ENCODE data around the gene SEMA3B. TPM values are rescaled to one million over a fixed set of nuclear protein-coding genes. Genes with fewer than 3 reads are reported as not detected.

Gene SEMA3B
- total RNA-seq, 6 donors from 2014 or later: 98.3 to 242 (median 122) TPM

- H3K4me1 ChIP-seq: peaks cover 60 to 73% (median 66%) of the 10 kb centered on the region in 4 donors
- H3K27ac ChIP-seq: peak overlapping the region; percentile 37 to 97 (median 84)
- peaks cover 13 to 47% (median 24%) of the 10 kb centered on the region in 4 donors for H3K36me3 ChIP-seq
- no peak overlapping the region for H3K4me3 ChIP-seq
- 31 to 52% methylated on average over 3 of the region's 3 CpGs for WGBS, 2 donors
- DNase-seq: peak in 1 of 2 donors; percentile 78
- H3K9me3 ChIP-seq: no peaks in the 10 kb centered on the region
- no peak for ATAC-seq (ENCODE audit: low FRiP score in 2 of 2)
- H3K27me3 ChIP-seq: no peaks in the 10 kb centered on the region
- TF ChIP-seq POLR2AphosphoS5 (IDR thresholded peaks at IDR 0.05): no peak
- no peak for TF ChIP-seq EP300 (IDR thresholded peaks at IDR 0.05)
- TF ChIP-seq, protein P1, sequence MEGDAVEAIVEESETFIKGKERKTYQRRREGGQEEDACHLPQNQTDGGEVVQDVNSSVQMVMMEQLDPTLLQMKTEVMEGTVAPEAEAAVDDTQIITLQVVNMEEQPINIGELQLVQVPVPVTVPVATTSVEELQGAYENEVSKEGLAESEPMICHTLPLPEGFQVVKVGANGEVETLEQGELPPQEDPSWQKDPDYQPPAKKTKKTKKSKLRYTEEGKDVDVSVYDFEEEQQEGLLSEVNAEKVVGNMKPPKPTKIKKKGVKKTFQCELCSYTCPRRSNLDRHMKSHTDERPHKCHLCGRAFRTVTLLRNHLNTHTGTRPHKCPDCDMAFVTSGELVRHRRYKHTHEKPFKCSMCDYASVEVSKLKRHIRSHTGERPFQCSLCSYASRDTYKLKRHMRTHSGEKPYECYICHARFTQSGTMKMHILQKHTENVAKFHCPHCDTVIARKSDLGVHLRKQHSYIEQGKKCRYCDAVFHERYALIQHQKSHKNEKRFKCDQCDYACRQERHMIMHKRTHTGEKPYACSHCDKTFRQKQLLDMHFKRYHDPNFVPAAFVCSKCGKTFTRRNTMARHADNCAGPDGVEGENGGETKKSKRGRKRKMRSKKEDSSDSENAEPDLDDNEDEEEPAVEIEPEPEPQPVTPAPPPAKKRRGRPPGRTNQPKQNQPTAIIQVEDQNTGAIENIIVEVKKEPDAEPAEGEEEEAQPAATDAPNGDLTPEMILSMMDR (IDR thresholded peaks at IDR 0.05): no peak
- TF ChIP-seq POLR2A (IDR thresholded peaks at IDR 0.05): no peak
Observed at GRCh38 chr3:50314342-50314741, 45.4 kb downstream of the SEMA3B start.

DNA sequence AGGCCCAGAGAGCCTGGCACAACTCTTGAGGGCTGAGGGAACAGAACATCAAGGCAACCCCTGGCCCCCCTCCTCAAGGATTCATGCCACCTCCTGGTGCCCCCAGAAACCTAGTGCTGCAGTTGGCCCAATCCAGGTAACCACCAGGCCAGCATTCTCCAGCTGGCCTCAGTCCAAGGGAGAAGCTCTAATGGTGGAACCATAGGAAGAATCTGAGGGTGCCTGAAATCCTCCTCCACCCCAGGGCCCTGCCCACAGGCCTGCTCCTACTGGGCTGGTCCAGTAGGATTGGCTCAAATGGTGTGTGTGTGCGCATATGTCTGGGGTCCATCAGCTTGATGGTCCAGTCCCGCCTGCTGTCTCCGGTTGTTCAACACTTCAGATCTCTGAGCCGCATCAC, 45.9 kb downstream of the SEMA3B start:
- Histone ChIP-seq H3K4me1 (peaks cover 63 to 73% (median 69%) of the 10 kb centered on the region in 4 donors), H3K36me3 (peaks cover 13 to 51% (median 29%) of the 10 kb centered on the region in 4 donors), H3K27me3 (no peaks in the 10 kb centered on the region), H3K9me3 (no peaks in the 10 kb centered on the region), H3K27ac (peak overlapping the region; percentile 37 to 97 (median 84)), H3K4me3 (no peak overlapping the region)
- TF ChIP-seq POLR2AphosphoS5 (IDR thresholded peaks at IDR 0.05): no peak
- TF ChIP-seq, protein P1 (IDR thresholded peaks at IDR 0.05): no peak
- TF ChIP-seq POLR2A (IDR thresholded peaks at IDR 0.05): no peak
- TF ChIP-seq EP300 (IDR thresholded peaks at IDR 0.05): no peak
- DNase-seq (no peak), ATAC-seq (ENCODE audit: low FRiP score in 2 of 2) (no peak)
- 92 to 97% methylated on average over 4 of the region's 4 CpGs for WGBS, 2 donors

DNA sequence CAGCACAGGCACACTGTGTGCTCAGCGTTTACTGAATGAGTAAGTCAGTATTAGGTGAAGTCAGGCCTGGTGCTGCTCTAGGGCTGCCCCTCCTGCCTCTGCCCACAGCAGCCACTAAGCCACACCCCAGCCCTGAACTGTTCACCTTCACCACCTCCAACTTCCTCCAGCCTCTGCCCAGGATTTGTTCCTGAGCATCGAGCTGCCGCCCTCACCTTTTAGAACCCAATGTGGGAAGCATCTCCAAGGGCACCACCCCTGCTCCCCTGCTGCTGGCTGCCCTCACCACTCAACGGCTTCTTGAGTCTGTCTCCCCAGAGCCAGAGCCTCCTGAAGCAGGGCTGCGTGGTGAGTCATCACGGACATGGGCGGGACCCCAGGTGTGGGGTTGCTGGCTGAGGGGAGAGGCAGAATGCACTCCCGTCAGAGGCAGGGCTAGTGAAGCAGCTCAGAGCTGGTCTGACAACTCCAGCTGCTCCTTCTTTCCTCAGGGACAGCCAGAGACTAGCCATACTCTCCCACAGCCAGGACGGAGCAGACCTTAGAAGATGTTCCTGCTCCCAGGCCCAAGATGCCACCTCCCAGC, 47.8 kb downstream of the SEMA3B start:
- Histone ChIP-seq H3K27ac (peak overlapping the region; percentile 94 to 97 (median 95)), H3K4me3 (peak overlapping the region in 3 of 4 donors; percentile 65 to 96 (median 79)), H3K9me3 (no peaks in the 10 kb centered on the region), H3K36me3 (peaks cover 13 to 69% (median 30%) of the 10 kb centered on the region in 4 donors), H3K4me1 (peaks cover 65 to 77% (median 75%) of the 10 kb centered on the region in 4 donors), H3K27me3 (no peaks in the 10 kb centered on the region)
- TF ChIP-seq, protein P1 (IDR thresholded peaks at IDR 0.05): no peak
- TF ChIP-seq POLR2AphosphoS5 (IDR thresholded peaks at IDR 0.05): peak in 1 of 2 donors; percentile 72
- TF ChIP-seq EP300 (IDR thresholded peaks at IDR 0.05): peak in 1 of 4 donors; percentile 10
- peak in 2 of 4 donors; percentile 35 to 79 for TF ChIP-seq POLR2A (IDR thresholded peaks at IDR 0.05)
- 26 to 48% methylated on average over 8 of the region's 9 CpGs for WGBS, 2 donors
- ATAC-seq (ENCODE audit: low FRiP score in 2 of 2) (peak; percentile 10 to 87), DNase-seq (peak; percentile 82 to 96)

- WGBS, 2 donors: 53 to 90% methylated on average over 2 to 6 of the region's 6 CpGs
- ATAC-seq (ENCODE audit: low FRiP score in 2 of 2) (no peak), DNase-seq (no peak)
- H3K27ac ChIP-seq: peak overlapping the region; percentile 94 to 97 (median 95)
- TF ChIP-seq, protein P1 (IDR thresholded peaks at IDR 0.05): no peak
- TF ChIP-seq EP300 (IDR thresholded peaks at IDR 0.05): no peak
- TF ChIP-seq POLR2A (IDR thresholded peaks at IDR 0.05): no peak
- no peak for TF ChIP-seq POLR2AphosphoS5 (IDR thresholded peaks at IDR 0.05)
- H3K4me3 ChIP-seq: peak overlapping the region in 3 of 4 donors; percentile 65 to 96 (median 79)
- no peaks in the 10 kb centered on the region for H3K27me3 ChIP-seq
- peaks cover 13 to 69% (median 30%) of the 10 kb centered on the region in 4 donors for H3K36me3 ChIP-seq
- no peaks in the 10 kb centered on the region for H3K9me3 ChIP-seq
- H3K4me1 ChIP-seq: peaks cover 70 to 82% (median 81%) of the 10 kb centered on the region in 4 donors
Observed at GRCh38 chr3:50317300-50317699, 48.4 kb downstream of the SEMA3B start.

Data from upper lobe of left lung (tissue), 6 donors.